IMR-90 (cell line): ENCODE measurements around the gene OR7E24. TPM values are rescaled to one million over a fixed set of nuclear protein-coding genes. Genes with fewer than 3 reads are reported as not detected.

Experiments used
- ATAC-seq: fragments of 200-7000 bp; cut with Tn5 transposase; 2 replicates; pipeline ENCODE4 v1.9.1; 2020; ENCODE audit warnings: low read depth, mild to moderate bottlenecking, moderate library complexity
- BruUV-seq: library from RNA; stranded (reverse); fragments of 400-500 nt; replicated peaks from 2 replicates; lab custom pipeline; 2021; lab: Mats Ljungman, UMichigan
- CTCF ChIA-PET: fragments of 300-600 bp; formaldehyde crosslinking; extraction: SDS; loops from one replicate; lab custom pipeline; 2021; ENCODE audit warnings: antibody characterized with exemption; lab: Yijun Ruan, JAX
- POLR2A ChIA-PET: fragments of 300-600 bp; sonication (Branson Sonifier 250); formaldehyde crosslinking; loops from one replicate; lab custom pipeline; 2022; ENCODE audit warnings: antibody characterized with exemption; ENCODE audit not compliant: unreplicated experiment; lab: Charles Lee
- DNase-seq: peaks from one replicate; pipeline ENCODE4 v3.0.0; 2013
- H2AFZ ChIP-seq: replicated peaks from 2 replicates; pipeline ENCODE3; 2013; ENCODE audit warnings: low read length, mild to moderate bottlenecking; ENCODE audit not compliant: poor library complexity
- H2AK5ac ChIP-seq: 2 replicates; pipeline ENCODE4 v1.6.1; 2013; ENCODE audit warnings: low read depth, low read length, inconsistent platforms
- H2AK9ac ChIP-seq: replicated peaks from 2 replicates; pipeline ENCODE3; 2013; ENCODE audit warnings: mild to moderate bottlenecking, low read depth, low read length, moderate library complexity; ENCODE audit not compliant: poor library complexity
- H2BK120ac ChIP-seq: 2 replicates; pipeline ENCODE4 v1.6.1; 2013; ENCODE audit warnings: low read depth, low read length, inconsistent platforms
- H2BK15ac ChIP-seq: 3 replicates; pipeline ENCODE4 v1.6.1; 2013; ENCODE audit warnings: low read depth, low read length, inconsistent platforms
- H2BK20ac ChIP-seq: 2 replicates; pipeline ENCODE4 v1.6.1; 2013; ENCODE audit warnings: low read depth, mild to moderate bottlenecking, inconsistent platforms, low read length, moderate library complexity
- H2BK5ac ChIP-seq: 2 replicates; pipeline ENCODE4 v1.6.1; 2013; ENCODE audit warnings: mild to moderate bottlenecking, low read depth, low read length, inconsistent platforms; ENCODE audit not compliant: poor library complexity, severe bottlenecking
- H3K14ac ChIP-seq: replicated peaks from 2 replicates; pipeline ENCODE4 v1.6.1; 2013; ENCODE audit warnings: low read depth, low read length, inconsistent platforms
- H3K18ac ChIP-seq: 2 replicates; pipeline ENCODE4 v1.6.1; 2013; ENCODE audit warnings: low read depth, low read length, control low read depth
- H3K23ac ChIP-seq: 2 replicates; pipeline ENCODE4 v1.6.1; 2013; ENCODE audit warnings: low read depth, low read length, inconsistent platforms
- H3K27ac ChIP-seq: 2 replicates; pipeline ENCODE4 v1.5.1; 2013; ENCODE audit warnings: mild to moderate bottlenecking, control low read depth, low read length; ENCODE audit not compliant: insufficient read depth
- H3K27me3 ChIP-seq: 2 replicates; pipeline ENCODE4 v1.6.1; 2013; ENCODE audit warnings: low read length; ENCODE audit not compliant: control insufficient read depth, insufficient read depth
- H3K36me3 ChIP-seq: 2 replicates; pipeline ENCODE4 v1.6.1; 2013; ENCODE audit warnings: low read length, mixed read lengths; ENCODE audit not compliant: control insufficient read depth, insufficient read depth
- H3K4ac ChIP-seq: 2 replicates; pipeline ENCODE4 v1.6.1; 2013; ENCODE audit warnings: low read depth, low read length, inconsistent platforms
- H3K4me1 ChIP-seq: 2 replicates; pipeline ENCODE4 v1.6.1; 2013; ENCODE audit warnings: low read length, mixed read lengths; ENCODE audit not compliant: control insufficient read depth, insufficient read depth
- H3K4me2 ChIP-seq: 2 replicates; pipeline ENCODE4 v1.6.1; 2013; ENCODE audit warnings: low read depth, mild to moderate bottlenecking, control low read depth, low read length, moderate library complexity
- H3K4me3 ChIP-seq: 2 replicates; pipeline ENCODE4 v1.5.1; 2013; ENCODE audit warnings: low read depth, mild to moderate bottlenecking, control low read depth, low read length, moderate library complexity; ENCODE audit not compliant: insufficient read depth
- H3K56ac ChIP-seq: 2 replicates; pipeline ENCODE4 v1.6.1; 2013; ENCODE audit warnings: low read length, inconsistent platforms; ENCODE audit not compliant: insufficient read depth; ENCODE audit errors: extremely low read depth
- H3K79me1 ChIP-seq, 2 experiments: 2 replicates each; pipeline ENCODE4 v1.6.1; 2013; ENCODE audit warnings: low read length in 2 of 2, inconsistent platforms in 1 of 2, low read depth in 1 of 2
- H3K9ac ChIP-seq: 2 replicates; pipeline ENCODE4 v1.6.1; 2013; ENCODE audit warnings: low read depth, low read length, control low read depth
- H3K9me1 ChIP-seq: 2 replicates; pipeline ENCODE4 v1.6.1; 2013; ENCODE audit warnings: low read length, inconsistent platforms; ENCODE audit not compliant: insufficient read depth
- H3K9me3 ChIP-seq: 2 replicates; pipeline ENCODE4 v1.6.1; 2013; ENCODE audit warnings: low read length; ENCODE audit not compliant: control insufficient read depth, insufficient read depth
- H4K20me1 ChIP-seq: 2 replicates; pipeline ENCODE4 v1.6.1; 2013; ENCODE audit warnings: low read length, inconsistent platforms; ENCODE audit not compliant: insufficient read depth
- H4K5ac ChIP-seq: 2 replicates; pipeline ENCODE4 v1.6.1; 2013; ENCODE audit warnings: mild to moderate bottlenecking, low read depth, low read length, control low read depth
- H4K8ac ChIP-seq, 2 experiments: 2 replicates each; pipeline ENCODE4 v1.6.1; 2013; ENCODE audit warnings: low read depth in 2 of 2, low read length in 2 of 2, control low read depth in 1 of 2, inconsistent platforms in 1 of 2
- H4K91ac ChIP-seq: 2 replicates; pipeline ENCODE4 v1.6.1; 2013; ENCODE audit warnings: low read depth, low read length, inconsistent platforms; ENCODE audit not compliant: insufficient read depth
- CHD1 ChIP-seq: IDR thresholded peaks from 2 replicates; pipeline ENCODE4 v1.6.1; 2012; ENCODE audit warnings: low read depth, low read length, improper control_type of control experiment
- FOS ChIP-seq: fragments of 150-350 bp; IDR thresholded peaks from 2 replicates; pipeline ENCODE4 v1.6.1; 2016; ENCODE audit warnings: low read depth, low read length
- MXI1 ChIP-seq: IDR thresholded peaks from 2 replicates; pipeline ENCODE4 v1.6.1; 2012; ENCODE audit warnings: low read depth, mild to moderate bottlenecking, low read length, moderate library complexity, borderline replicate concordance
- SMC3 ChIP-seq: fragments of 150-350 bp; IDR thresholded peaks from 2 replicates; pipeline ENCODE4 v1.6.1; 2016; ENCODE audit warnings: low read depth, mild to moderate bottlenecking, antibody characterized with exemption, low read length, moderate library complexity
- WGBS, 2 experiments: methylation state at CpG; one replicate each; pipeline versions ENCODE4 v1.1.5 to v1.1.7; 2013; ENCODE audit warnings: missing lambda C conversion rate in 2 of 2; ENCODE audit not compliant: insufficient read length in 1 of 2; ENCODE audit errors: extremely low coverage in 2 of 2; 5-methylcytosine and 5-hydroxymethylcytosine counted together
- dilution Hi-C: fragments of 300-500 bp; cut with HindIII; formaldehyde crosslinking; loops from one replicate; pipeline ENCODE4 v1.14.3; 2018; ENCODE audit warnings: low sequenced_read_pairs; ENCODE audit not compliant: unreplicated experiment
- in situ Hi-C: fragments of 300-500 bp; cut with MboI; formaldehyde crosslinking; loops from 3 replicates; pipeline ENCODE4 v1.14.3; 2019; ENCODE audit warnings: low sequenced_read_pairs, inconsistent platforms, mixed read lengths
- intact Hi-C: fragments of 100-400 bp; cut with micrococcal nuclease; formaldehyde crosslinking; loops from 2 replicates; pipeline ENCODE4 v1.10.0; 2022
- polyA plus RNA-seq, 3 experiments: library from polyadenylated mRNA; depleted of rRNA; stranded (reverse); fragments of >200 nt; gene quantifications; 2 replicates each; pipeline ENCODE4 v1.2.3, GENCODE V29; 2012; ENCODE audit warnings: low replicate concordance in 1 of 3
- total RNA-seq: library from RNA; depleted of rRNA; stranded (reverse); fragments of >200 nt; gene quantifications from 2 replicates; pipeline ENCODE4 v1.2.3, GENCODE V29; 2012

OR7E24 gene
- total and polyA plus RNA-seq, 2 of the 4 experiments (the other 2 are of a cell fraction): not detected

DNA sequence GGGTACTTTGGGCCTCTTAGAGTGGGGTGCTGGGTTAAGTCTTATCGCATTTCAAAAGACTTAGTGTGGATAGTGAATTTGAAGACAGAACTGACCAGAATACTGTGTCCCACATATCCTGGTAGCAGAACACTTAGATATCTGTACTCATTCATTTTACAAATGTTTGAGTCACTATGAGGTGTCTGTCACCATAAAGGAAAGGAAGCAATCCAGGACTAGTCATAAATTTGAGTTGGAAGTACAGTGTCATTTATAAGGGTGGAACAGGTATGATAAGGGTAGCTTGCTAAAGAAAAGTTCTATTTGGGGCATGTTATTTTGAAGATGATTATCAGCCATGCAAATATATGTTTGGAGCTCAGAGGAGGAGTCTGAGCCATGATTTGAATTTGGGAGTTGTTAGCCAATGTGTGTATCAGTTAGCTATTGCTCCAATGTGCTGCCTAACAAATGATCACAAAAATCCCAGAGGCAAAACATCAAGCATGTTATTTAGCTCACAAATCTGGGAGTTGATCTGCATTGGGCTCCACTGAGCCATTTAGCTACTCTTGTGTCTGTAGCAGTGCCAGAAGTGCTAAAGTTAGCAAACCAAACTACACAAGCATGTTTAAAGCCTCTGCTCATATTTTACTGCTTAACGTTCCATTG, 38.6 kb downstream of the OR7E24 start:
- no peak overlapping the region for H2AK5ac ChIP-seq
- H3K18ac ChIP-seq: no peak overlapping the region
- no peak overlapping the region for H3K27ac ChIP-seq
- WGBS, 2 experiments: no CpG with 5 or more reads among the region's 2 CpGs
- no peak overlapping the region for H2BK15ac ChIP-seq
- H2BK120ac ChIP-seq: no peak overlapping the region
- no peak overlapping the region for H4K5ac ChIP-seq
- H2BK5ac ChIP-seq: no peak overlapping the region
- H2AFZ ChIP-seq: no peak overlapping the region
- H3K4me2 ChIP-seq: no peak overlapping the region
- H4K91ac ChIP-seq: no peak overlapping the region
- intact Hi-C loops: no loop called here
- TF ChIP-seq FOS (no peak), SMC3 (no peak), MXI1 (no peak), CHD1 (no peak)
- H3K23ac ChIP-seq: no peak overlapping the region
- H2AK9ac ChIP-seq: no peak overlapping the region
- ChIA-PET CTCF (no interaction called here), POLR2A (no interaction called here)
- H3K4me1 ChIP-seq: no peaks in the 10 kb centered on the region
- peaks cover 10% of the 10 kb centered on the region for H3K36me3 ChIP-seq
- peaks cover 3 to 8% of the 10 kb centered on the region in 2 experiments; a peak in 3 of 4 replicates for H3K79me1 ChIP-seq
- DNase-seq (no peak), ATAC-seq (no peak)
- no peak overlapping the region for H3K4ac ChIP-seq
- in situ Hi-C loops: no loop called here
- no peak overlapping the region for H3K56ac ChIP-seq
- H2BK20ac ChIP-seq: no peak overlapping the region
- no peak overlapping the region for H3K14ac ChIP-seq
- H3K9me1 ChIP-seq: no peaks in the 10 kb centered on the region
- no peak overlapping the region for H3K4me3 ChIP-seq
- H3K9ac ChIP-seq: no peak overlapping the region
- H3K9me3 ChIP-seq: peaks cover 33% of the 10 kb centered on the region
- no peaks in the 10 kb centered on the region for H4K20me1 ChIP-seq
- dilution Hi-C loops: no loop called here
- no peaks in the 10 kb centered on the region for H3K27me3 ChIP-seq
- H4K8ac ChIP-seq: no peak overlapping the region
- BruUV-seq: no TSS peak
